HG02759 (cell line): ENCODE measurements around the gene NTNG1.
"Not testable (repeated sequence)": the region's sequence is repeated elsewhere in the genome, so short reads cannot be mapped to it uniquely, and the experiment has no call there.

Experiments
- ATAC-seq: cut with Tn5 transposase; IDR thresholded peaks from one replicate; pipeline ENCODE4 v1.9.1; 2021; ENCODE audit warnings: mild to moderate bottlenecking, moderate library complexity; ENCODE audit not compliant: unreplicated experiment

Gene NTNG1

GRCh38 chr1:107196973-107197562 is 56.2 kb downstream of the NTNG1 start:
- peak; percentile 96 for ATAC-seq

DNA sequence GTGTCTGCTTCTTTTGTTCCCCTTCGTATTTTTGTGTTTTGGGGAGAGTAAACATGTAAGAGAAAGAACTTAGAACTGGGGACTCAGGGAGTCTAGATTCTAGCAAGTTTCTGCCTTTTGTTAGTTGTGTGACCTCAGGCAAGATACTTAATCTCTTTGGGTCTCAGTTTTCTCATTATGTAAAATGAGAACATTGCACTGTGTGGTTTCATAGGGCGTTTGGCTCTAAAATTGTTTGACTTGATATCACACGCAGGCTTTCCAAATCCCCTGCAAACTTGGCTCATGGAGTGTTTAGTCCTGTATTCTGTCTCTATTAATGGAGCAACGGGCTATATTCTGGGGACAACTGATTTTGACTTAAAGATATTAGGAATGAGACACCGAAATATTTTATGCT is 57.7 kb downstream of the NTNG1 start:
- no peak for ATAC-seq

DNA sequence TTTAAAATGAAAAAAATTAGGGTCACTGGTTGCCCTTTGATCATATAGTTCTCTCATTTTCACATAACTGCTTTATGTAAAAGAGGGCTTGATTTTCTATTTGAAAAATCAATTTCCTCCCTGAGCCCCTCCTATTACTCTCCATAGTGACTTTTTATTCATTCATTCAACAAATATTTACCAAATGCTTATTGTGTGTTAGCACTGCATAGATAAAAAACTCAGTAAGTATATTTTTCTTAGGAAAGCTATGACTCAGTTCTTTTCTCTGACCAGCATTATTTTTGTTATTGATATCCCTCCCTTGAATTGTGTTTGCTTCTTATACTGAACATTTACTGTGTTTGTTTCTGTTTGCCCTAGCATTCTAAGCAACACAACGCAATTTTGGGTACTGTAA is 59.8 kb downstream of the NTNG1 start:
- ATAC-seq, result no peak

GRCh38 chr1:107202007-107202406 is 61.2 kb downstream of the NTNG1 start:
- ATAC-seq, result no peak

- ATAC-seq, result no peak
Observed at GRCh38 chr1:107213225-107213624, 72.4 kb downstream of the NTNG1 start.

DNA sequence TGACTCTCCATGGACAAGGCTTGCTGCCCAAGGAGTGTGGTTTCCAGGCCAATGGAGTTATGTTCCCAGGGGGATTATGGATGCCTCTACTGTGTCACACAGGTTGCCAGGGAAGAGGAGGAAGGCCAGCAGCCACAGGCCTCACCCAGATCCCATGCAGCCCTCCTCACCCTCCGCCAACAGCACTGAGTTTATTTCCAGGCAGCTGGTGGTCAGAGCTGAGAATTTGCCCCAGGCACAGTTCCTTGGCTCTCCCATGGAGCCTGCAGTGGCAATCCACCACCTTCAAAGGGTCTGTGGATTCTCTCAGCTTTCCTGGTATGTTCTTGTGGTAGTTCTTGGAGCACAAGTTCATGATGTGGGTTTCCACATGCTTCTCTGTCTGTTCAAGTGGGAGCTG is 79.2 kb downstream of the NTNG1 start:
- ATAC-seq, result no peak

- no peak for ATAC-seq
Observed at GRCh38 chr1:107225706-107226105, 84.9 kb downstream of the NTNG1 start.

DNA sequence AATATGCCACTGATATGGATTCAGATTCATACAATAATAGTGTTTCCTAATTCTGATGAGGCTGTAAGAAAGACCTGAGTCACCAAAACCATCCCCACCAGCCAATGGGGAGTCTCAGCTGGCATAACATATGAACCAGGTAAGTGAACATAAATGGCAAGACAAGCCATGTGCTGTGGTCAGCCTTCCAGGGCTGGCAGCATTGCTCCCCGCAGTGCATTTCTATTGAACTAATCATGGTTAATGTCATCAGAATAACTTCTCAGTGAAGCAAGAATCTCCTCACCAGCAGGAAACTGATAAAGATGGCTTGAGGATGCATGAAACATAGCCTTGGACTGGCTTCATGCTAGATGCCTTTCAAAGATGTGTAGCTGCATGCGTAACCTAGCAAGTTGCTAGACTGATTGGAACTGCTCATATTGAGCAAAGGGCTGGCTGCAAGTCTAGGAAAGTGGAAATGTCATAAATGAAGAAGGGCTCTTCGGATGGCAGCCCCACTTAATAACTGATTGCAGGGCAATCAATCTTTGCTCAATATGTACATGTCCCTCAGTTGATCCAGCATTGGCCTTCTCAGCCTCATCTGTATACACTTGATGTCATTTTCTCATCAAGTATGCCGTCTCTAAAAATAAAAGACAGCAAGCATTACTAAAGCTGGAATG is 88.0 kb downstream of the NTNG1 start:
- no peak for ATAC-seq

GRCh38 chr1:107229711-107230110 is 88.9 kb downstream of the NTNG1 start:
- no peak for ATAC-seq

GRCh38 chr1:107230121-107230520 is 89.3 kb downstream of the NTNG1 start:
- no peak for ATAC-seq

DNA sequence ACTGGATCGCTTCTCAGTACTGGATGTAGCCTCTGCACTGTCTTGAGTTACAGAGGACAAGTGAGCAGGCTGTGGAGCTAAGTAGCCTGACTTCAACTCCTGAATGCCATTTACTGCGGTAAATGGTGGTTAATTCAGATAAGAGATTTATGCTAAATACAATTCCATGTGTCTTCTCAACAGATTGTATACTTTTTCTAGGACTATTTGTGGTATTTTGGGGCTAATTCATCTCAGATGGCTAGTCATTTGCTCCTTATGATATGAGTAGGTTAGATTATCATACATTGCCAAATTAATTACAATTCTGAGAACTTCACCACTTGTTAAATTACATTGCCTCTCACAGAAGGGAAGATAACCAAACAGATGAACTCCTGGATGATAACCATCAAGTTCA is 90.5 kb downstream of the NTNG1 start:
- no peak for ATAC-seq

DNA sequence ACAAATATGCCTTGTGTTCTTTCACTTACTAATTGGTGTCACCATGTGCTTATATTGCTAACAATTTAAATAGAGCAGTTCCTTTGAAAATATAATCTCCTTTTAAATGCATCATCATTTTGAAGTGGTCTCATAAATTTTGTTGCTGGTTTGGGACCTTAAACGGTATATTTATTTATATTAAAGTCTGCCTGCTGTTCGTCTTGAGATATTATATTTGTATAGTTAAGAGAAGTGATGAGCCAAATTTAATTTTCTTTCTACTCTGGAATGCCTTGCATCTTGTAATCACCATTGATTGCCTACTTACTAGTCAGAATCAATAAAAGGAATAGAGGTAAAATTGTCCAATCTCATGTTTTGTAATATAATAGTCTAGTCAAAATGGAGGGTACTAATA is 91.6 kb downstream of the NTNG1 start:
- no peak for ATAC-seq

- not testable (repeated sequence) for ATAC-seq
Observed at GRCh38 chr1:107236760-107237159, 95.9 kb downstream of the NTNG1 start.

GRCh38 chr1:107243461-107243860 is 102.6 kb downstream of the NTNG1 start:
- ATAC-seq, result no peak

- ATAC-seq, result no peak
Observed at GRCh38 chr1:107244709-107245500, 104.1 kb downstream of the NTNG1 start.

DNA sequence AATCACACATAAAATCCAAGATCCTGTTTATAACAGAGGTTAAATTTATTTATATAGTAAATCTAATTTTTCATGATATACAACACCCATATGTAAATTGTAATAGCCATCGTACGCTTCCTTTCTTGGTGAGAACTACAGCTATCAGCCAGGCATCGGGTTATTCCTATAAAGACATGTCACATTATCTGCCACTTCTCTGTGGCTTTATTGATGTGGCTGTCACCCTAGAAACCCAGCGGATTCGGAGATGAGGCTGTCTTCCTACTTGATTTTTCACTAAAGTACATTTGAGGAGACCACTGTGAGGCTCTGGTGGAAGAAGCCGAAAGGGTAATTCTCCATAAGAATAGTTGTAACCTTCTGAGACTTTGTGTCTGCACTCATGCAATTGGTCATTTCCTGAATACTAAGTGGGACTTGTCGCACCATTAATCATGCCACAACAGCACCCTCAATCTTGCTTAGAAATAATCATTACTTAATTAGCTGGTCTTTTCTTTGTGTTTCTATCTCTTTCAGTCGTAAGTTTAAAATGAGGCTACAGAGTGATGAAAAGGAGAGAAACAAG is 106.0 kb downstream of the NTNG1 start:
- ATAC-seq, result peak; percentile 70

DNA sequence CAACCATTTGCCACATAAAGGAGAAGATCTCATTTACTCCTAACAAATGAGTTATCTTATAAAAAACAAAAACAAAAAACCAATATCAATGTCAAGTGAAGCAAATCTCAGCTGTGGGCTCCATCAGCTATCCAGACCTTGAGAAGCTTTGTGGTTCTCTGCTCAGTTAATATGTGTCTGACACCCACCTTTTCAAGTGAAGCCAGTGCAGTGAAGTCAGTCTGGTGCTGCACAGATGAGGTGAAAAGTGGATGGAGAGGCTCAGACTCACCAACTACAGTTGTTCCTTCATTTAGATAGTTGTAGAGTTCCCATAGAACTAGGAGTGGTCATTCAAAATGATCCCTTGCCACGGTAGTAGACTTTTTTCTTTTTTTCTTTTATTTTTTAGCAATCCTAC is 106.8 kb downstream of the NTNG1 start:
- peak; percentile 33 for ATAC-seq

- ATAC-seq, result no peak
Observed at GRCh38 chr1:107250169-107250568, 109.3 kb downstream of the NTNG1 start.

- no peak for ATAC-seq
Observed at GRCh38 chr1:107251083-107251482, 110.2 kb downstream of the NTNG1 start.

DNA sequence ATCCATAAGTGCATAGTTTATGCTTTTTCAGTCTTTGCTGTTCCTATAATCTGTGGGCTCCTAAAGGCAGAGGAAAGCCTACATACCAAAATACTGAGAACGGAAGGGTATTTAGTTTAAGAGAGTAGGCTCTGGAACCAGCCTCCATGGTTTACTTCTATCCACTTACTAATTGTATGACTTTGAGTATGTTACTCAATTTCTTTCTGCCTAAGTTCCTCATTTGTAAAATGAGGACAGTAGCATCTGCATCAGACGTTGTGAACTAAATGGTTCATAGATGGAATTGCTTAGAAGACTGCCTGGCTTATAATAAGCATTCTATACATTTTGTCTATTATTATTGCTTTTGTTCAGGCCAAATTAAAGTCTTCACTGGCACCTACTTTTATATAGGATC is 111.0 kb downstream of the NTNG1 start:
- ATAC-seq, result no peak

GRCh38 chr1:107252271-107252670 is 111.4 kb downstream of the NTNG1 start:
- ATAC-seq, result no peak

GRCh38 chr1:107254306-107254705 is 113.5 kb downstream of the NTNG1 start:
- no peak for ATAC-seq
